Thyroid gland (tissue), 4 donors: ENCODE measurements around the gene FOLR1. TPM values are rescaled to one million over a fixed set of nuclear protein-coding genes. Genes with fewer than 3 reads are reported as not detected.
"Not testable (repeated sequence)": the region's sequence is repeated elsewhere in the genome, so short reads cannot be mapped to it uniquely, and the experiment has no call there.

ENCODE experiments used
- DNase-seq, 2 donors: peaks; one replicate each; pipeline ENCODE4 v3.0.0-alpha.2; 2019
- H3K27ac ChIP-seq, 3 donors: fragments of 200-600 bp; sonication (generic); 1 replicate in 2 of 3; 2 replicates in 1 of 3; pipeline ENCODE4 v1.5.1; 2016 to 2019; ENCODE audit warnings: mild to moderate bottlenecking in 1 of 3, moderate library complexity in 1 of 3
- H3K27me3 ChIP-seq: fragments of 200-600 bp; sonication (generic); one replicate; pipeline ENCODE4 v1.5.1; 2019
- H3K36me3 ChIP-seq, 2 donors: fragments of 200-600 bp; sonication (generic); one replicate each; pipeline ENCODE4 v1.5.1; 2016 to 2019
- H3K4me1 ChIP-seq, 2 donors: fragments of 200-600 bp; sonication (generic); one replicate each; pipeline ENCODE4 v1.5.1; 2017 to 2019
- H3K4me3 ChIP-seq, 3 donors: fragments of 200-600 bp; sonication (generic); replicated peaks in 1 of 3; 1 replicate in 2 of 3; 2 replicates in 1 of 3; pipeline ENCODE4 v1.5.1; 2016; ENCODE audit warnings: mild to moderate bottlenecking in 1 of 3
- H3K9me3 ChIP-seq: fragments of 200-600 bp; sonication (generic); one replicate; pipeline ENCODE4 v1.5.1; 2017
- CTCF ChIP-seq, 6 experiments: fragments of 200-600 bp in 3 of 6; fragments of 450-650 bp in 3 of 6; sonication (generic) in 3 of 6; IDR thresholded peaks; one replicate each; pipeline ENCODE4 v1.5.1; 2016 to 2019; ENCODE audit warnings: antibody characterized with exemption in 6 of 6, mild to moderate bottlenecking in 2 of 6, inconsistent platforms in 1 of 6, moderate library complexity in 1 of 6
- POLR2A ChIP-seq, 2 donors: fragments of 450-650 bp; IDR thresholded peaks; one replicate each; pipeline ENCODE4 v1.6.1; 2017; ENCODE audit warnings: antibody characterized with exemption in 2 of 2, mild to moderate bottlenecking in 2 of 2, moderate library complexity in 1 of 2
- WGBS, 2 donors: methylation state at CpG; one replicate each; pipeline ENCODE4 v1.1.5; 2017; 5-methylcytosine and 5-hydroxymethylcytosine counted together
- intact Hi-C: fragments of 100-400 bp; cut with DNase I; formaldehyde crosslinking; loops from one replicate; pipeline ENCODE4 v1.15.1; 2023
- total RNA-seq, 4 donors: library from RNA; depleted of rRNA; stranded (reverse); fragments of >200 nt; gene quantifications; one replicate each; pipeline ENCODE4 v1.2.3, GENCODE V29; 2016

FOLR1 gene
- total RNA-seq = 10 to 100 TPM in 3 of 4 donors, 1 to 10 TPM in 1; 5.5 to 64.9 (median 36.3) TPM

GRCh38 chr11:72191961-72192381 is at the start of gene FOLR1:
TSS of gene FOLR1 (plus strand) at chr11:72192140. CDS start at chr11:72192174, 34 bp downstream.
- WGBS, 2 donors = 37 to 54% methylated on average over 5 of the region's 5 CpGs

GRCh38 chr11:72142543-72142942 is 49.4 kb upstream of the FOLR1 start:
- H3K9me3 ChIP-seq, H3K4me3 ChIP-seq, H3K4me1 ChIP-seq, H3K36me3 ChIP-seq, DNase-seq, H3K27me3 ChIP-seq, intact Hi-C loops, H3K27ac ChIP-seq: not testable (repeated sequence)
- no CpG with 5 or more reads among the region's 1 CpG for WGBS, 2 donors

More at GRCh38 chr11:72191961-72192381, at the start of gene FOLR1:
- peak; percentile 79 to 83 for DNase-seq
- Histone ChIP-seq H3K4me1 (peaks cover 29 to 30% of the 10 kb centered on the region in 2 donors), H3K27me3 (no peaks in the 10 kb centered on the region), H3K9me3 (no peaks in the 10 kb centered on the region), H3K36me3 (no peaks in the 10 kb centered on the region), H3K27ac (peak within 1 kb of the TSS in 2 of 3 donors; percentile 41 to 58), H3K4me3 (no peak within 1 kb of the TSS)
- TF ChIP-seq POLR2A (IDR thresholded peaks at IDR 0.05) = peak in 1 of 2 donors; percentile 53
- TF ChIP-seq CTCF (IDR thresholded peaks at IDR 0.05) = no peak
- intact Hi-C loops = no loop called here

- TF ChIP-seq CTCF (IDR thresholded peaks at IDR 0.05) (no peak), POLR2A (IDR thresholded peaks at IDR 0.05) (no peak)
- Histone ChIP-seq H3K4me1 (peaks cover 0 to 8% of the 10 kb centered on the region in 2 donors), H3K27me3 (no peaks in the 10 kb centered on the region), H3K9me3 (no peaks in the 10 kb centered on the region), H3K27ac (no peak overlapping the region), H3K36me3 (no peaks in the 10 kb centered on the region), H3K4me3 (no peak overlapping the region)
- WGBS, 2 donors = 93 to 94% methylated on average over 4 of the region's 4 CpGs
- DNase-seq = no peak
- intact Hi-C loops = no loop called here
These were observed 47.0 kb upstream of the FOLR1 start for GRCh38 chr11:72144807-72145565.

- Histone ChIP-seq H3K4me3 (no peak overlapping the region), H3K27me3 (no peaks in the 10 kb centered on the region), H3K36me3 (no peaks in the 10 kb centered on the region), H3K9me3 (no peaks in the 10 kb centered on the region), H3K27ac (no peak overlapping the region), H3K4me1 (peaks cover 0 to 8% of the 10 kb centered on the region in 2 donors)
- DNase-seq = no peak
- no peak for TF ChIP-seq POLR2A (IDR thresholded peaks at IDR 0.05)
- no peak for TF ChIP-seq CTCF (IDR thresholded peaks at IDR 0.05)
- 40 to 58% methylated on average over 2 of the region's 2 CpGs for WGBS, 2 donors
- intact Hi-C loops = no loop called here
These were observed 45.3 kb upstream of the FOLR1 start for GRCh38 chr11:72146625-72147024.

- Histone ChIP-seq H3K4me3 (no peak overlapping the region), H3K27ac (no peak overlapping the region), H3K36me3 (no peaks in the 10 kb centered on the region), H3K4me1 (peaks cover 0 to 8% of the 10 kb centered on the region in 2 donors), H3K9me3 (no peaks in the 10 kb centered on the region), H3K27me3 (no peaks in the 10 kb centered on the region)
- intact Hi-C loops = no loop called here
- TF ChIP-seq POLR2A (IDR thresholded peaks at IDR 0.05) = no peak
- DNase-seq = no peak
- WGBS, 2 donors = 80 to 83% methylated on average over 4 of the region's 4 CpGs
These were observed 41.1 kb upstream of the FOLR1 start for GRCh38 chr11:72150882-72151281.

GRCh38 chr11:72153874-72154273 is 38.1 kb upstream of the FOLR1 start:
- H3K9me3 ChIP-seq, H3K27me3 ChIP-seq, H3K4me3 ChIP-seq, H3K27ac ChIP-seq, DNase-seq, intact Hi-C loops, H3K4me1 ChIP-seq, H3K36me3 ChIP-seq: not testable (repeated sequence)
- WGBS, 2 donors = 88% methylated on average over 6 of the region's 6 CpGs
